IPS DF 19.7 (cell line): ENCODE measurements around the gene RAMP3.

Experiments used
- DNase-seq: peaks from one replicate; pipeline ENCODE4 v3.0.0-alpha.2; 2013; ENCODE audit warnings: low read depth, low spot score

Gene RAMP3

DNA sequence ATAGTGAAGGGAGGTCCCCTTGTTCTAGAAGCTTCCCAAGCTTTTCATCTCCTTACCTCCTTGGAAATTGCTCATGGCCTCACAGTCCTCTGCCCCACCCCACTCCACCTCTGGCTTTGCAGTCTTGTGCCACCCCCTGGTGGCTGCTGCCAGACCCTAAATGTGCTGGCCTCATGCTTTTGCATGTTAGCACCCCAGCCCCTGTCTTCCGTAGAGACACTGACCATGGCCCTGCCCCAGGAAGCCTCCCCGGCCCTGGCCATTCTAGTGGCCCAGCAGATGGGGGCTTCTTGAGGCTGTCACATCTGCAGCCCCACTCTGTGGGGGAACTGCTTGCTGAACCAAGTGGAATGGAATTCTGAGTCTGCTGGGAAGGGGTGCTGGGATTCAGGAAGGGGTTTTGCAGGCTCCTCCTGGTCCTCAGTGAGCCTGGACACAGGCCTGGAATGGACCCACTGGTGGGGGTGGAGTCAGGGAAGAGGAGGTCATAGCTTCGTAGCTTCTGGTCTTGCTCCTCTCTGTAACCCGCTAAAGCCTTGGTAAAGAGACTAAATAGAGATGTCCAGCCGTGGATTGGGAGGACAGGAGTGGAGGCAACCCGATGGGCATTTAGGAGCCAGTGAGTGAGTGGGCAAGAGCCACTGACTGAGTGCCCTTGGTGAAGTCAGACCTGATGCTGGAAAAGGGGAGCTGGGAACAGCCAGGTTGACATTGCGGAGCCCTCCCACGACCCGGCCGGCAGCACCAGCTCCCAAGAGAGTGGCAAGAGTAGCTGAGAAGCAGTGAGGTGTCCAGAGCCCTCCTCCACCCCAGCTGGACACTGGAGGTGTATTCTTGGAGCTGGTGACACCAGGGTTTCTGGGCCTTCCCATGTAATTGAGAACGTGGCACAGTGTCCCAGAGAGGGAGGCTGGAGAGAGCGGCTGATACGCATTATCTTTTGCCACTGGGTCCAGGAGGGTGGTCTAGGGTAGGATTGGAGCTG is 20.9 kb downstream of the RAMP3 start:
- no peak for DNase-seq

DNA sequence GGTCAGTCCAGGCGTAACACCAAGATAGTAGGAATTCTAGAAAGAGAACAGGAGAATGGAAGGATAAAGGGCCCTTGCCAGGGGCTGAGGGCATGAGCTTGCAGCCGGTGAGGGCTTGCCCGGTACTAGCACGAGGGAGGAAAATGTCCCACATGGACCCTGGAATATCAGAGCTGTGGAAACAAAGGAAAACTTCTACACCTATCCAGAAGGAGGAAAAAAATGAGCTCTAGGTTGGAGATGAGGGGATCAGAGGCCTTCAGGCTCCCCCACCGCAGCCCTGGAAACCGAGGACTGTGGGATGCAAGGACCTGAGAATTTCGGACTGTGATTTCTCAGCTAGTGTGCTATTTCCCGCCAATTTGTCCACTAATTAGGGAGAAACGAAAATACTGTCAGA is 22.1 kb downstream of the RAMP3 start:
- no peak for DNase-seq

DNA sequence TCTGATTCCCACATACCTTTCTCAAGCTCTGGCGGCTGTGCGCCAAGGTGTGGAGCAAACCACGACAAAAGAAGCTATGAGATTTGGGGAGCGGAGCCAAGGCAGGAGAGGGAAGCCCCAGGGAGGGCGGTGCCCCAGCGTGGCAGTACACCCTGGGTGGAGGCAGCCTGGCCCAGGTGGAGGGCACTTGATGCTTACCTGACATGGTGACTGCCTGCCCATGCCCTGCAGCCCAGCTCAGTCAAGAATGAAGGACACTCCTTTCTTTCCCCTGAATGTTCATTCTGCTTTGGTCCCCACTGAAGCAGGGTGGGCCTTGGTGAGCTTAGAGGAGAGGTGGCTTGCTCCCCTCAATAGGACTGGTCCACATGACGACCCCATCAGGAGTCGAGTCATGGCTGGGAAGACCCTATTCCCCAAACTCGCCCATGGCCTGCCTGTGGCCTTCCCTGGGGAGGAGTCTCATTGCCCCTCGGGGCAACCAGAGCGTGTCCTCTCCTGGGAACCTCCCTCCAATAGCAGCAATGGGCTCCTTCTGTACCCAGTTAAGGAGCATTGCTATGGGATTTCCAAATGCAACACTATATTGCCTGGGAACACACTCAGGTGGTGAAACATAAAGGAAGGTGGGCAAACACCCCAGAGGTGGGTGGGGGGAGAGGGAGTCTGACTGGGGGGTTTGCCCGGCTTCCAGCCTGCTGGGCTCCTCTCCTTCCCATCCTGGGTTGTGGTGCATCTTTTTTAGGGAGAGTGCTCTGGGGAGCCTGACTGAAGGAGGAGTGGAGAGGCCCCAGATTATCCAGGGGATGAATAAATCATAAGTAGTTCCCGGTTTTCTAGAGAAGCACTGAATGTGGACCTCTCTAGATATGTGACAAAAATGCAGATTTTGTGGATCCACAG is 22.7 kb downstream of the RAMP3 start:
- no peak for DNase-seq

- DNase-seq = no peak
Measured at GRCh38 chr7:45181286-45181960, 23.8 kb downstream of the RAMP3 start.

GRCh38 chr7:45181991-45182855 is 24.6 kb downstream of the RAMP3 start:
- no peak for DNase-seq

DNA sequence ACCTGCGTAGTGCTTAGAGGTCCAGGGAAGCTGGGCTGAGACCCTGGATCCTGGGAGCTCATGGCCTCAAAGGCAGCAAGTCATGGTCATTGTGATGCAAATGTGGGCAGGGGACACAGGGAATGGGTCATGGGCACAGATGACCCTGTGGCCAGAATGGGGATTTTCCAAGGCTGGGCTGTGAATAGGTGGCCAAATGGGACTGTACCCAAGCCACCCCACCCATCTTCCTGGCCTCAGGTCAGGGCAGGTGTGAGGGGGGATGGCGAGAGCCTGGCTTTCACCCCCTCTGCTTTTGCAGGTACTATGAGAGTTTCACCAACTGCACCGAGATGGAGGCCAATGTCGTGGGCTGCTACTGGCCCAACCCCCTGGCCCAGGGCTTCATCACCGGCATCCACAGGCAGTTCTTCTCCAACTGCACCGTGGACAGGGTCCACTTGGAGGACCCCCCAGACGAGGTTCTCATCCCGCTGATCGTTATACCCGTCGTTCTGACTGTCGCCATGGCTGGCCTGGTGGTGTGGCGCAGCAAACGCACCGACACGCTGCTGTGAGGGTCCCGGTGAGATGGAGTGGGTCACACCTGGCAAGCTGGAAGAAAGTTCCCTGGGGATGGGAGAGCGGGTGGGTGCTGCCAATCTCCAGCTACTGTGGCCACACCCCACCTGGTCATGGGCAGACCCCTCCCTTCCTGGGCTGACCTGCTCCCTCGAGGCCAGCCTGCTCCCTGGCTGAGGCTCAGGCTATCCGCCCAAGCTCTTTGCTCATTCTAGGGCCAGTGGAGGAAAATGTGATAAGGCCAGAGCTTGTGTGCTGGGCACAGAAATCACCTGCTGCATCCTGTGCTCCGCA is 25.5 kb downstream of the RAMP3 start:
- no peak for DNase-seq

DNA sequence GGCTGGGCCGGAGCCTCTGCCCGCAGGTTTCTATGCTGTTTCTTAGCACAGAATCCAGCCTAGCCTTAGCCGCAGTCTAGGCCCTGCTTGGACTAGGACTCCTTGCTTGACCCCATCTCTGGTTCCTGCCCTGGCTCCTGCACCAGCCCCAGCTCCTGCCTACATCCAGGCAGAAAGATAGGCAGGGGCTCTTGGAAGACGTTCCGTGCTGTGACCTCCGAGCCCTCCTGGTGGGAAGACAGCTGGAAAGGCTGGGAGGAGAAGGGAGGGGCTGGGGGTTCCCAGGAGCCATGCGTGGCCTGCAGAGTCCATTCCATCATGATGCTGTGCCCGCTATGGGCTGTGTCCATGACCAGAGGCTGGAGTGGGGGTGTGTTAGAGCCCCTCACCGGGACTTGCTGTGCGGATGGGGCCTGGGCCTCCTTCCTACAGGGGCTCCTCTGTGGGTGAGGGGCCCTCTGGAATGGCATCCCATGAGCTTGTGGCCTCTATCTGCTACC is 26.2 kb downstream of the RAMP3 start:
- DNase-seq = no peak

GRCh38 chr7:45184326-45185027 is 26.9 kb downstream of the RAMP3 start:
- no peak for DNase-seq

DNA sequence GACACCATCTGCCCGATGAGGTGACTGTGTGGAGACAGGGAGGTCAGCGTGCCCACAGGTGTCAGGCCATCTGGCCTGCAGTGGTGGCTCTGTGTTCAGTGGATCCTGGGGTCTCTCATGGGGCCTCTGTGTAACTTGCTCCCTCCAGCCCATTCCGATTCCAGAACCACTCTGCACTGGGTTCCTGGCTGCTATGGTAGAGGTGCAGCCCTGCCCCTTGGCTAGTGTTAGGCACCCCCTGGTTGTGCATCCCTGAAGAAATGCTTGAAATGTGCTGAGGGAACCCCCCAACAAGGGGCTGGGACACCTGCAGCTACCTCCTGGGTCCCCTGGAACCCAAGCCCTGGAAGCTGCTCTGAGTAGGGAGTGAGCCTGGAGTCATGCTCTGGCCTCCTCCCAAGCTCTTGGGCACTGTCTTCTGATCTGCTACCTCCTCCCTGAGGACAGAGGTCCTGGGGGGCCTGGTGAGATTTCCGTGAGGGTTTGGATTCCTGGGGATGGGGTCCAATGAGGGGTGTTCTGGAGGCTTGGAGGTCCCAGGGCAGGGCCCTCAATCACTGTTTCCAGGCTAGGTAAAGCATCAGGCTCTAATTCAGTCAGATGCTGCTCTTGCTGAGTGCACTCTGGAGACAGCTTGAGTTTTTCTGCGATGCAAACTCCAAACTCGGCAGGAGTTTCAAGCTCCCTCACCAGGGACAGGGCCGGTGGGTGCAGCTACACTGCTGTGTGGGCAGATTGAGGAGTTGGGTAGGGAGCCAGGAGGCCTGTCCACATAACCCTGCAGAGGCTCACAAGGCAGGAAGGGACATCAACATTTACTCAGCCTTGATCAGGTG is 27.7 kb downstream of the RAMP3 start:
- DNase-seq = no peak

DNA sequence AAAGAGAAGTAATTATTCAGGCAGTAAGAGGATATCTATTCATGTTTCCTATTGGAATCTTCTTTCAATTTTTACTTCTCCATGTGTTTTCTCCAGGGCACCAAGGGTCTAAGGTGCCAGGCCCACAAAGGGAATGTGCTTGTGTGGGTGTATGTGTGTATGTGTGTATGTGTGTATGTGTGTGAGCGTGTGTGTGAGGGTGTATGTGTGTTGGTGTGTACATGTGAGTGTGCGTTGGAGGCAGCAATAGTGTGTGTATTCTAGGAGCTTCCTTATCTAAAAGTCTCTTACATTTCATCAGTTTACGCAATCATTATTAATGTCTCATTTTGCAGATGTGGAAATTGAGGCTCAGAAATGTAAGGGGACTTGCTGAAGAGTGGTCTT is 28.3 kb downstream of the RAMP3 start:
- DNase-seq = no peak

DNA sequence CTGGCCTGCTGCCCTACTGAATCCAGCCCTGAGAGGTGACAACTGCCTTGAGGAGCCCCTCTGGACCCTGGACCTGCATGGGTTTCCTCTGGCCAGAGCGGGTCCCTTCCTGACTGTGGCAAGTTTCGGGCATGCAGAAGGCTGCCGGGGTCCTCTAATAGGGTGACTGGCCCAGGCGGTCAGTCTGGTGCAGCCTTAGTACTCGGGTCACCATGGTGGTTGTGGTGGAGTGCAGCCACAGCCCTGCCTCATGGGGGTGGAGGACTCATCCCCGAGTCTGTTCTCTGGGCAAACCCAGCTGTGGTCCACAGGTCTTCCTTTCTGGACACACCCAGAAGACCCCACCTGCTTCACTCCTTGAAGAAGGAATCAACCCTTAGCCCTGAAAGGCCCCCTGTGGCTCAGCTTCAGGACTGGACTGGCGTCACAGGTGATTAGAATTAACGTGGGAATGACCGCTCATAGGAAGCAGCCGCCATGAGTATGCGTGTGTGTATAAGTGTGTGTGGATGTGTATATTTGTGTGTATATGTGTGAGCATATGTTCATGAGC is 28.7 kb downstream of the RAMP3 start:
- no peak for DNase-seq

- DNase-seq = no peak
Measured at GRCh38 chr7:45187089-45187945, 29.7 kb downstream of the RAMP3 start.

DNA sequence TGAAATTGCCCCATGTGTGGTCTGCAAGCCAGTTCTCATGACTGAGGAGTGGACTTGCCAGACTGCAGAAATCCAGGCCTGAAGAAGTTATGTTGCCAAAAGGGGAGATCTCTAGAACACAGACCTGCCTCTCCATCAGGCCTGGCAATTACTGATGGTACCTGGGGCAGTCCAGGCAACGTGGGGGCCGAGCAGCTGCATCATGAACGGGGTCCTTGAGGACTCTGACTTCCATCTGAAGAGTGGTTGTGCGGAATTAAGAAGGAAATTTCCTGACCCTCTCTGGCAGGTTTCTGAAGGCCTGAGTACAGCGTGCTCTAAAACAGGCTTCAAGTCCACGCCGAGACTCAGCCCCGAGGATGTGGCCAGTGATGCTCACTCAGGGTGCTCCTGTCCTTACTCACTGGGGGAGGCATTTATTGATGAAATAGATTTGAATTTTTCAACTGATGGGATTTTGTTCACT is 30.4 kb downstream of the RAMP3 start:
- DNase-seq = no peak

DNA sequence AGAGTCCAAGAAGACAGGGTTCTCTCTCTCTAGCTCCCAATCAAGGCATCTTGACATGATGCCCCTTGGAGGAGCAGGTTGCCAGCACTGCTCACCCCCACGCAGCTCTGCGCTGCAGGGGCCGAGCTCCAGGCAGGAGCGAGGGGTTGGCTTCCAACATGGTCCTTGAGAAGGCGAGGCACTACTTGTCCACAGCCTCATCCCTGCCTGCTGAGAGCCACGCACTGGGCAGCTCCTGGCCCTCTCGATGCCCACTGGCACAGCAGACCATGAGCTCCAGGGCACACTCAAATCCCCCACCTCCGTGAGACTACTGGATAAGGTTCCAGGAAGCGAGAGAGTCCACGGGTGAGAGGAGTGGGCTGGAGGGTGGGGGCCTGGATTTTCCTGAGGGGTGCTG is 31.1 kb downstream of the RAMP3 start:
- no peak for DNase-seq

GRCh38 chr7:45189151-45189970 is 31.8 kb downstream of the RAMP3 start:
- DNase-seq = no peak
